H9 (cell line): ENCODE results near the gene DPP6. TPM values are rescaled to one million over a fixed set of nuclear protein-coding genes. Genes with fewer than 3 reads are reported as not detected.

Experiments
- DNase-seq: peaks from one replicate; pipeline ENCODE4 v3.0.0-alpha.2; 2017
- H2AFZ ChIP-seq: one replicate; pipeline ENCODE4 v1.6.1; 2013; ENCODE audit warnings: mild to moderate bottlenecking, low read length, control low read depth, moderate library complexity
- H2AK5ac ChIP-seq: 2 replicates; pipeline ENCODE4 v1.6.1; 2013; ENCODE audit warnings: low read length, control low read depth, mixed read lengths; ENCODE audit not compliant: insufficient read length
- H2BK120ac ChIP-seq: one replicate; pipeline ENCODE4 v1.6.1; 2013; ENCODE audit warnings: low read depth, mild to moderate bottlenecking, low read length, control low read depth, inconsistent platforms; ENCODE audit not compliant: poor library complexity, severe bottlenecking
- H2BK12ac ChIP-seq: 2 replicates; pipeline ENCODE4 v1.6.1; 2013; ENCODE audit warnings: low read length, control low read depth, mixed read lengths, low read depth; ENCODE audit not compliant: insufficient read length
- H2BK15ac ChIP-seq: 2 replicates; pipeline ENCODE4 v1.6.1; 2013; ENCODE audit warnings: low read depth, low read length, control low read depth
- H2BK20ac ChIP-seq: one replicate; pipeline ENCODE4 v1.6.1; 2013; ENCODE audit warnings: low read depth, mild to moderate bottlenecking, low read length, control low read depth, inconsistent platforms; ENCODE audit not compliant: poor library complexity, severe bottlenecking
- H2BK5ac ChIP-seq: 2 replicates; pipeline ENCODE4 v1.6.1; 2013; ENCODE audit warnings: low read length, control low read depth, mixed read lengths; ENCODE audit not compliant: insufficient read length
- H3K14ac ChIP-seq: 2 replicates; pipeline ENCODE4 v1.6.1; 2013; ENCODE audit warnings: low read length, control low read depth; ENCODE audit not compliant: insufficient read depth
- H3K18ac ChIP-seq: 2 replicates; pipeline ENCODE4 v1.6.1; 2013; ENCODE audit warnings: low read depth, mild to moderate bottlenecking, mixed read lengths, low read length, control low read depth; ENCODE audit not compliant: insufficient read length
- H3K23ac ChIP-seq: 2 replicates; pipeline ENCODE4 v1.6.1; 2013; ENCODE audit warnings: low read length, control low read depth, mixed read lengths, low read depth; ENCODE audit not compliant: insufficient read length
- H3K23me2 ChIP-seq: 2 replicates; pipeline ENCODE4 v1.6.1; 2013; ENCODE audit warnings: low read depth, mild to moderate bottlenecking, mixed read lengths, low read length, control low read depth; ENCODE audit not compliant: insufficient read length, poor library complexity, severe bottlenecking
- H3K27ac ChIP-seq: 2 replicates; pipeline ENCODE4 v1.5.1; 2013; ENCODE audit warnings: low read length, control low read depth, mixed read lengths, low read depth; ENCODE audit not compliant: insufficient read length
- H3K27me3 ChIP-seq: 2 replicates; pipeline ENCODE4 v1.6.1; 2013; ENCODE audit warnings: low read length, control low read depth, inconsistent platforms; ENCODE audit not compliant: insufficient read depth
- H3K4ac ChIP-seq: 2 replicates; pipeline ENCODE4 v1.6.1; 2013; ENCODE audit warnings: low read depth, mild to moderate bottlenecking, control low read depth, inconsistent platforms, low read length, moderate library complexity
- H3K4me1 ChIP-seq: 2 replicates; pipeline ENCODE4 v1.6.1; 2013; ENCODE audit warnings: low read length, control low read depth, inconsistent platforms; ENCODE audit not compliant: insufficient read depth
- H3K4me2 ChIP-seq: 2 replicates; pipeline ENCODE4 v1.6.1; 2013; ENCODE audit warnings: low read length, control low read depth, mixed read lengths; ENCODE audit not compliant: insufficient read length, insufficient read depth
- H3K56ac ChIP-seq: 2 replicates; pipeline ENCODE4 v1.6.1; 2013; ENCODE audit warnings: low read depth, mild to moderate bottlenecking, mixed read lengths, low read length, control low read depth; ENCODE audit not compliant: insufficient read length
- H3K79me1 ChIP-seq: 2 replicates; pipeline ENCODE4 v1.6.1; 2013; ENCODE audit warnings: low read depth, mild to moderate bottlenecking, moderate library complexity, low read length, control low read depth, inconsistent platforms; ENCODE audit not compliant: insufficient read depth, poor library complexity, severe bottlenecking
- H3K79me2 ChIP-seq: 2 replicates; pipeline ENCODE4 v1.6.1; 2013; ENCODE audit warnings: low read length, control low read depth, inconsistent platforms; ENCODE audit not compliant: insufficient read depth
- H3K9ac ChIP-seq: 2 replicates; pipeline ENCODE4 v1.6.1; 2013; ENCODE audit warnings: low read length, control low read depth, mixed read lengths; ENCODE audit not compliant: insufficient read length; ENCODE audit errors: extremely low read depth
- H3K9me3 ChIP-seq: one replicate; pipeline ENCODE4 v1.6.1; 2013; ENCODE audit warnings: low read depth, low read length, inconsistent platforms; ENCODE audit not compliant: control insufficient read depth
- H3T11ph ChIP-seq: one replicate; pipeline ENCODE4 v1.6.1; 2013; ENCODE audit warnings: mild to moderate bottlenecking, low read length, control low read depth, inconsistent platforms
- H4K20me1 ChIP-seq: one replicate; pipeline ENCODE4 v1.6.1; 2013; ENCODE audit not compliant: control insufficient read depth, insufficient read length, insufficient read depth
- H4K5ac ChIP-seq: 2 replicates; pipeline ENCODE4 v1.6.1; 2013; ENCODE audit warnings: low read depth, mild to moderate bottlenecking, mixed read lengths, low read length, control low read depth; ENCODE audit not compliant: insufficient read length
- H4K8ac ChIP-seq: replicated peaks from 2 replicates; pipeline ENCODE4 v1.6.1; 2013; ENCODE audit warnings: low read length, control low read depth, mixed read lengths, low read depth; ENCODE audit not compliant: insufficient read length
- H4K91ac ChIP-seq: 2 replicates; pipeline ENCODE4 v1.6.1; 2013; ENCODE audit warnings: low read depth, mild to moderate bottlenecking, moderate library complexity, mixed read lengths, low read length, control low read depth; ENCODE audit not compliant: insufficient read length
- H3K27ac Mint-ChIP-seq, 3 experiments: 2 replicates in 2 of 3; 3 replicates in 1 of 3; pipeline ENCODE4 v1.8.0; 2020 to 2021; ENCODE audit warnings: mixed read lengths in 3 of 3, mild to moderate bottlenecking in 1 of 3, moderate library complexity in 1 of 3
- H3K27me3 Mint-ChIP-seq: 2 replicates; pipeline ENCODE4 v1.8.0; 2021; ENCODE audit warnings: low read depth, mild to moderate bottlenecking, moderate library complexity, mixed read lengths
- H3K36me3 Mint-ChIP-seq, 3 experiments: 2 replicates in 2 of 3; 3 replicates in 1 of 3; pipeline ENCODE4 v1.8.0; 2020 to 2021; ENCODE audit warnings: low read depth in 3 of 3, mixed read lengths in 3 of 3; ENCODE audit not compliant: insufficient read depth in 1 of 3
- H3K4me1 Mint-ChIP-seq, 2 experiments: 2 replicates each; pipeline ENCODE4 v1.8.0; 2020; ENCODE audit warnings: mixed read lengths in 2 of 2
- H3K4me3 Mint-ChIP-seq, 2 experiments: 2 replicates in 1 of 2; 3 replicates in 1 of 2; pipeline ENCODE4 v1.8.0; 2020 to 2021; ENCODE audit warnings: mild to moderate bottlenecking in 2 of 2, mixed read lengths in 2 of 2, moderate library complexity in 1 of 2
- H3K9me3 Mint-ChIP-seq, 2 experiments: 2 replicates in 1 of 2; 3 replicates in 1 of 2; pipeline ENCODE4 v1.8.0; 2020; ENCODE audit warnings: mild to moderate bottlenecking in 2 of 2, mixed read lengths in 2 of 2, moderate library complexity in 1 of 2
- WGBS: extraction: QIAGEN DNeasy Blood & Tissue Kit; methylation state at CpG from one replicate; pipeline ENCODE4 v1.1.7; 2013; ENCODE audit warnings: missing lambda C conversion rate, low lambda C conversion rate, mixed read lengths; ENCODE audit not compliant: insufficient read length; ENCODE audit errors: extremely low coverage; 5-methylcytosine and 5-hydroxymethylcytosine counted together
- total RNA-seq: library from RNA; stranded (reverse); gene quantifications from 2 replicates; pipeline ENCODE4 v1.2.1, GENCODE V29; 2021
- TF ChIP-seq, protein P1 (sequence below): fragments of 200-600 bp; sonication (generic); conservative IDR thresholded peaks from 3 replicates; pipeline ENCODE4 v1.8.0; 2021; ENCODE audit warnings: antibody characterized with exemption, mild to moderate bottlenecking

Gene DPP6
- total RNA-seq, 1 experiment from 2014 or later, result 4.5 TPM

DNA sequence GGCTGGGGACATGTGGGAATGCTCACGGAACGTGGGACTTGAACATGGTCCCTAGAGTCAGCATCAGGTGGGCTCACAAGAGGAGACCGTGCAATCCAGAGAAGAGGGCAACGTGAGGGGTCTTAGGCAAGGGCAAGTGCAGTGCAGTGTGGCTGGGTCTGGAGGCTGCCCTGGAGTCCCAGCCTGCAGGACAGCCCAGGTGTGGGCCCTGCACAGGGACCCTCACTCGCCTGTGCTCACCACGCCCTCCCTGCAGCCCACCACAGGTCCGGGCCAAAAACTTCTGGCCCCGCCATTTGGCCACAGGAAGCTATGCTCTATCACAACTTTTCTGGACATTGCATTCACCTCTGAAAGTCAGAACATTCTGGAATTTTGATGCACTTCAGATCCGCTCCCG is 817.2 kb downstream of the DPP6 start:
- Mint-ChIP-seq H3K36me3 (no peaks in the 10 kb centered on the region), H3K27ac (peak overlapping the region in 1 of 3 experiments; percentile 22; a peak in 1 of 7 replicates), H3K4me3 (no peak overlapping the region), H3K9me3 (peaks cover 0 to 2% of the 10 kb centered on the region in 2 experiments; a peak in 2 of 5 replicates), H3K4me1 (peaks cover 21 to 30% of the 10 kb centered on the region in 2 experiments), H3K27me3 (peaks cover 36% of the 10 kb centered on the region)
- Histone ChIP-seq H2AFZ (no peak overlapping the region), H3K27ac (no peak overlapping the region), H2BK12ac (no peak overlapping the region), H3K4ac (no peak overlapping the region), H3K23ac (no peak overlapping the region), H4K5ac (no peak overlapping the region), H3K18ac (no peak overlapping the region), H3K4me2 (no peak overlapping the region), H3K14ac (no peak overlapping the region), H3K27me3 (no peaks in the 10 kb centered on the region), H4K20me1 (no peaks in the 10 kb centered on the region), H4K8ac (no peak overlapping the region), H2AK5ac (no peak overlapping the region), H3T11ph (no peak overlapping the region), H3K23me2 (no peaks in the 10 kb centered on the region), H3K56ac (no peak overlapping the region), H2BK15ac (no peak overlapping the region), H2BK120ac (no peak overlapping the region), H3K79me2 (no peaks in the 10 kb centered on the region), H4K91ac (no peak overlapping the region), H2BK5ac (no peak overlapping the region), H3K79me1 (no peaks in the 10 kb centered on the region), H3K9me3 (no peaks in the 10 kb centered on the region), H3K4me1 (no peaks in the 10 kb centered on the region; the same call in 1 of the 2 replicates), H2BK20ac (no peak overlapping the region), H3K9ac (no peak overlapping the region)
- no peak for DNase-seq
- TF ChIP-seq, protein P1, sequence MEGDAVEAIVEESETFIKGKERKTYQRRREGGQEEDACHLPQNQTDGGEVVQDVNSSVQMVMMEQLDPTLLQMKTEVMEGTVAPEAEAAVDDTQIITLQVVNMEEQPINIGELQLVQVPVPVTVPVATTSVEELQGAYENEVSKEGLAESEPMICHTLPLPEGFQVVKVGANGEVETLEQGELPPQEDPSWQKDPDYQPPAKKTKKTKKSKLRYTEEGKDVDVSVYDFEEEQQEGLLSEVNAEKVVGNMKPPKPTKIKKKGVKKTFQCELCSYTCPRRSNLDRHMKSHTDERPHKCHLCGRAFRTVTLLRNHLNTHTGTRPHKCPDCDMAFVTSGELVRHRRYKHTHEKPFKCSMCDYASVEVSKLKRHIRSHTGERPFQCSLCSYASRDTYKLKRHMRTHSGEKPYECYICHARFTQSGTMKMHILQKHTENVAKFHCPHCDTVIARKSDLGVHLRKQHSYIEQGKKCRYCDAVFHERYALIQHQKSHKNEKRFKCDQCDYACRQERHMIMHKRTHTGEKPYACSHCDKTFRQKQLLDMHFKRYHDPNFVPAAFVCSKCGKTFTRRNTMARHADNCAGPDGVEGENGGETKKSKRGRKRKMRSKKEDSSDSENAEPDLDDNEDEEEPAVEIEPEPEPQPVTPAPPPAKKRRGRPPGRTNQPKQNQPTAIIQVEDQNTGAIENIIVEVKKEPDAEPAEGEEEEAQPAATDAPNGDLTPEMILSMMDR, result no peak
- WGBS, result no CpG with 5 or more reads among the region's 10 CpGs
